Stomach (tissue), 9 donors: ENCODE data around the gene PRICKLE2. TPM values are rescaled to one million over a fixed set of nuclear protein-coding genes. Genes with fewer than 3 reads are reported as not detected.

Experiments
- DNase-seq, 2 donors: peaks; one replicate each; pipeline versions ENCODE4 v3.0.0 to v3.0.0-alpha.2; 2013 to 2019
- H3K27ac ChIP-seq, 5 donors: fragments of 200-600 bp in 4 of 5; sonication (generic) in 4 of 5; one replicate each; pipeline ENCODE4 v1.5.1; 2013 to 2019; ENCODE audit warnings: mild to moderate bottlenecking in 1 of 5, moderate library complexity in 1 of 5
- H3K27me3 ChIP-seq, 3 donors: fragments of 200-600 bp; sonication (generic); one replicate each; pipeline ENCODE4 v1.5.1; 2017 to 2019; ENCODE audit warnings: mixed run types in 1 of 3
- H3K36me3 ChIP-seq, 4 donors: fragments of 200-600 bp; sonication (generic); 1 replicate in 3 of 4; 2 replicates in 1 of 4; pipeline ENCODE4 v1.5.1; 2016 to 2019
- H3K4me1 ChIP-seq, 4 donors: fragments of 200-600 bp; sonication (generic); one replicate each; pipeline ENCODE4 v1.5.1; 2016 to 2019
- H3K4me3 ChIP-seq, 4 donors: fragments of 200-600 bp; sonication (generic) in 3 of 4; one replicate each; pipeline ENCODE4 v1.5.1; 2016 to 2019; ENCODE audit warnings: mild to moderate bottlenecking in 1 of 4
- H3K9me3 ChIP-seq, 4 donors: fragments of 200-600 bp; sonication (generic); one replicate each; pipeline ENCODE4 v1.5.1; 2016 to 2019
- CTCF ChIP-seq, 7 experiments: fragments of 450-650 bp in 4 of 7; fragments of 200-600 bp in 3 of 7; sonication (generic) in 3 of 7; IDR thresholded peaks; one replicate each; pipeline ENCODE4 v1.5.1; 2016 to 2019; ENCODE audit warnings: antibody characterized with exemption in 7 of 7, control low read depth in 2 of 7, mild to moderate bottlenecking in 1 of 7
- EP300 ChIP-seq: sonication (generic); formaldehyde crosslinking; IDR thresholded peaks from one replicate; pipeline ENCODE4 v1.6.1; 2017; ENCODE audit warnings: antibody characterized with exemption
- POLR2A ChIP-seq, 4 donors: fragments of 450-650 bp; IDR thresholded peaks; one replicate each; pipeline ENCODE4 v1.6.1; 2016; ENCODE audit warnings: antibody characterized with exemption in 4 of 4, control low read depth in 2 of 4, mild to moderate bottlenecking in 1 of 4, moderate library complexity in 1 of 4
- POLR2AphosphoS5 ChIP-seq, 3 donors: sonication (generic); formaldehyde crosslinking; IDR thresholded peaks; one replicate each; pipeline ENCODE4 v1.6.1; 2016; ENCODE audit warnings: antibody characterized with exemption in 3 of 3
- WGBS, 5 donors: extraction: QIAGEN DNeasy Blood & Tissue Kit in 3 of 5; methylation state at CpG; one replicate each; pipeline versions ENCODE4 v1.1.5 to v1.1.7; 2013 to 2018; 5-methylcytosine and 5-hydroxymethylcytosine counted together
- intact Hi-C: fragments of 100-400 bp; cut with DNase I; formaldehyde crosslinking; loops from one replicate; pipeline ENCODE4 v1.15.1; 2023; ENCODE audit warnings: low total_unique reads
- polyA plus RNA-seq, 3 donors: library from polyadenylated mRNA; stranded (reverse); fragments of 200-250 nt; gene quantifications; one replicate each; pipeline ENCODE4 v1.2.3, GENCODE V29; 2013
- total RNA-seq, 5 donors: library from RNA; depleted of rRNA; stranded (reverse); fragments of >200 nt; gene quantifications; one replicate each; pipeline versions ENCODE4 v1.1.0 to v1.2.3, GENCODE V29; 2014 to 2016
- donor health status: healthy with polysubstance abuse.
- donor health status: Bipolar disorder and iron deficiency.
- donor health status: healthy.

The PRICKLE2 gene
- total and polyA plus RNA-seq, 8 donors, result 3.7 to 59.1 (median 21.0) TPM

- H3K36me3 ChIP-seq, result peaks cover 8 to 37% (median 33%) of the 10 kb centered on the region in 4 donors
- TF ChIP-seq POLR2AphosphoS5 (IDR thresholded peaks at IDR 0.05) (no peak), POLR2A (IDR thresholded peaks at IDR 0.05) (no peak), EP300 (no peak), CTCF (IDR thresholded peaks at IDR 0.05) (no peak)
- H3K27ac ChIP-seq, result peak overlapping the region; percentile 13 to 84 (median 81)
- H3K4me1 ChIP-seq, result peaks cover 24 to 41% (median 29%) of the 10 kb centered on the region in 4 donors
- no peak for DNase-seq
- intact Hi-C loops, result no loop called here
- WGBS, 5 donors, result 59 to 75% (median 61%) methylated on average over 5 of the region's 5 CpGs
- H3K4me3 ChIP-seq, result no peak overlapping the region
- no peaks in the 10 kb centered on the region for H3K9me3 ChIP-seq
- no peaks in the 10 kb centered on the region for H3K27me3 ChIP-seq
Measured at GRCh38 chr3:64151342-64151871, 73.9 kb downstream of the PRICKLE2 start.

GRCh38 chr3:64150623-64151207, 74.6 kb downstream of the PRICKLE2 start:
- Histone ChIP-seq H3K27me3 (no peaks in the 10 kb centered on the region), H3K4me1 (peaks cover 24 to 41% (median 29%) of the 10 kb centered on the region in 4 donors), H3K27ac (peak overlapping the region; percentile 78 to 84 (median 83)), H3K9me3 (no peaks in the 10 kb centered on the region), H3K4me3 (no peak overlapping the region), H3K36me3 (peaks cover 9 to 38% (median 32%) of the 10 kb centered on the region in 4 donors)
- intact Hi-C loops, result no loop called here
- TF ChIP-seq POLR2AphosphoS5 (IDR thresholded peaks at IDR 0.05) (peak; percentile 22 to 83 (median 77)), EP300 (peak; percentile 78), CTCF (IDR thresholded peaks at IDR 0.05) (no peak)
- 16 to 26% (median 22%) methylated on average over 13 of the region's 13 CpGs for WGBS, 5 donors
- DNase-seq, result peak; percentile 84 to 97

GRCh38 chr3:64149886-64150285, 75.4 kb downstream of the PRICKLE2 start:
- H3K27me3 ChIP-seq, result no peaks in the 10 kb centered on the region
- no peak overlapping the region for H3K4me3 ChIP-seq
- WGBS, 5 donors, result 63 to 84% (median 80%) methylated on average over 6 of the region's 6 CpGs
- no peak for TF ChIP-seq EP300
- TF ChIP-seq POLR2AphosphoS5 (IDR thresholded peaks at IDR 0.05), result no peak
- TF ChIP-seq CTCF (IDR thresholded peaks at IDR 0.05), result no peak
- TF ChIP-seq POLR2A (IDR thresholded peaks at IDR 0.05), result no peak
- no peaks in the 10 kb centered on the region for H3K9me3 ChIP-seq
- intact Hi-C loops, result no loop called here
- no peak for DNase-seq
- H3K4me1 ChIP-seq, result peaks cover 24 to 41% (median 29%) of the 10 kb centered on the region in 4 donors
- H3K27ac ChIP-seq, result peak overlapping the region; percentile 78 to 84 (median 83)
- H3K36me3 ChIP-seq, result peaks cover 9 to 42% (median 31%) of the 10 kb centered on the region in 4 donors

GRCh38 chr3:64148955-64149653, 76.2 kb downstream of the PRICKLE2 start:
- H3K4me3 ChIP-seq, result no peak overlapping the region
- intact Hi-C loops, result no loop called here
- no peaks in the 10 kb centered on the region for H3K9me3 ChIP-seq
- no peak for DNase-seq
- peak overlapping the region in 4 of 5 donors; percentile 78 to 84 (median 82) for H3K27ac ChIP-seq
- H3K4me1 ChIP-seq, result peaks cover 24 to 43% (median 29%) of the 10 kb centered on the region in 4 donors
- WGBS, 5 donors, result 80 to 90% (median 87%) methylated on average over 9 to 10 of the region's 10 CpGs
- H3K27me3 ChIP-seq, result no peaks in the 10 kb centered on the region
- peaks cover 9 to 42% (median 31%) of the 10 kb centered on the region in 4 donors for H3K36me3 ChIP-seq
- TF ChIP-seq CTCF (IDR thresholded peaks at IDR 0.05) (no peak), EP300 (no peak), POLR2A (IDR thresholded peaks at IDR 0.05) (no peak), POLR2AphosphoS5 (IDR thresholded peaks at IDR 0.05) (no peak)
